ENCODE data around the gene DLGAP4.

Gene DLGAP4

GRCh38 chr20:36465109-36466080, 159.3 kb downstream of the DLGAP4 start:
- TF ChIP-seq CTCF (IDR thresholded peaks at IDR 0.05; ENCODE audit: control extremely low read depth, extremely low read depth, low read depth, missing control alignments): no peak
- no peak for DNase-seq (ENCODE audit: extremely low spot score)
- ChIA-PET CTCF (interaction anchor here (0.8 to 3.1 kb wide), 6 partner anchors 8 to 470 kb away, joined by 3 to 14 read pairs (median 5); partner anchors contain the start of gene RAB5IF), POLR2A (interaction anchor here (0.7 kb wide), 1 partner anchor 20 kb away, joined by 3 read pairs; no protein-coding TSS in a partner anchor)

GRCh38 chr20:36466089-36466488, 159.9 kb downstream of the DLGAP4 start:
- CTCF ChIA-PET: interaction anchor here (0.8 to 3.1 kb wide), 4 partner anchors 26 to 471 kb away, joined by 3 to 14 read pairs (median 5); partner anchors contain the start of gene RAB5IF

GRCh38 chr20:36467076-36467999, 161.2 kb downstream of the DLGAP4 start:
- ChIA-PET CTCF (interaction anchor here (1.2 to 1.7 kb wide), 2 partner anchors 14 to 94 kb away, joined by 3 to 8 read pairs; no protein-coding TSS in a partner anchor), POLR2A (no interaction called here)
- DNase-seq (ENCODE audit: extremely low spot score): peak; percentile 61
- TF ChIP-seq CTCF (IDR thresholded peaks at IDR 0.05; ENCODE audit: control extremely low read depth, extremely low read depth, low read depth, missing control alignments): no peak

More at GRCh38 chr20:36466089-36466488, 159.9 kb downstream of the DLGAP4 start:
- no peak for TF ChIP-seq CTCF (IDR thresholded peaks at IDR 0.05; ENCODE audit: control extremely low read depth, extremely low read depth, low read depth, missing control alignments)
- POLR2A ChIA-PET: no interaction called here
- no peak for DNase-seq (ENCODE audit: extremely low spot score)

- no peak for DNase-seq (ENCODE audit: extremely low spot score)
- no peak for TF ChIP-seq CTCF (IDR thresholded peaks at IDR 0.05; ENCODE audit: control extremely low read depth, extremely low read depth, low read depth, missing control alignments)
- POLR2A ChIA-PET: no interaction called here
- CTCF ChIA-PET: interaction anchor here (1.2 to 1.7 kb wide), 2 partner anchors 13 to 93 kb away, joined by 3 to 8 read pairs; no protein-coding TSS in a partner anchor
Measured at GRCh38 chr20:36468149-36469000, 162.2 kb downstream of the DLGAP4 start.

GRCh38 chr20:36469973-36470372, 163.8 kb downstream of the DLGAP4 start:
- POLR2A ChIA-PET: no interaction called here
- no peak for DNase-seq (ENCODE audit: extremely low spot score)
- TF ChIP-seq CTCF (IDR thresholded peaks at IDR 0.05; ENCODE audit: control extremely low read depth, extremely low read depth, low read depth, missing control alignments): no peak
- CTCF ChIA-PET: interaction anchor here (1.0 to 1.4 kb wide), 2 partner anchors 10 to 13 kb away, joined by 4 to 5 read pairs; no protein-coding TSS in a partner anchor
